B cell (primary cell): ENCODE measurements around the gene SLC38A10. TPM values are rescaled to one million over a fixed set of nuclear protein-coding genes. Genes with fewer than 3 reads are reported as not detected.

Experiments
- ATAC-seq: fragments of 200-7000 bp; cut with Tn5 transposase; one replicate; pipeline ENCODE4 v1.10.0; 2021; ENCODE audit warnings: low read depth, mild to moderate bottlenecking, moderate number of reproducible peaks, moderate library complexity
- CTCF ChIA-PET: fragments of 350-600 bp; sonication (Branson Sonifier 250); formaldehyde crosslinking; loops from one replicate; lab custom pipeline; 2021; ENCODE audit warnings: antibody characterized with exemption, inconsistent platforms; lab: Charles Lee
- POLR2A ChIA-PET: fragments of 350-600 bp; sonication (Branson Sonifier 250); formaldehyde crosslinking; loops from one replicate; lab custom pipeline; 2021; ENCODE audit warnings: antibody characterized with exemption; lab: Charles Lee
- DNase-seq: peaks from one replicate; pipeline ENCODE4 v3.0.0; 2013
- H2AFZ ChIP-seq: 2 replicates; pipeline ENCODE4 v1.6.1; 2012; ENCODE audit warnings: mild to moderate bottlenecking, low read depth, low read length; ENCODE audit not compliant: insufficient read depth, poor library complexity, severe bottlenecking
- H3K27ac ChIP-seq, 2 donors: 1 replicate in 1 of 2; 2 replicates in 1 of 2; pipeline ENCODE4 v1.5.1; 2012 to 2013; ENCODE audit warnings: low read length in 2 of 2, mild to moderate bottlenecking in 2 of 2, moderate library complexity in 1 of 2
- H3K27me3 ChIP-seq, 4 experiments: fragments of 200-600 bp in 1 of 4; sonication (generic) in 1 of 4; replicated peaks in 1 of 4; 1 replicate in 2 of 4; 2 replicates in 2 of 4; pipeline versions ENCODE4 v1.6.1 to v1.7.0; 2013 to 2016; ENCODE audit warnings: low read length in 3 of 4, mild to moderate bottlenecking in 2 of 4, mixed read lengths in 1 of 4, moderate library complexity in 1 of 4; ENCODE audit not compliant: insufficient read depth in 4 of 4, control insufficient read depth in 3 of 4; ENCODE audit errors: control extremely low read depth in 1 of 4
- H3K36me3 ChIP-seq, 2 experiments: replicated peaks in 1 of 2; 1 replicate in 1 of 2; 2 replicates in 1 of 2; pipeline versions ENCODE4 v1.6.1 to v1.7.1; 2013; ENCODE audit warnings: low read length in 1 of 2; ENCODE audit not compliant: insufficient read depth in 2 of 2, control insufficient read depth in 1 of 2; ENCODE audit errors: control extremely low read depth in 1 of 2, extremely low read depth in 1 of 2
- H3K4me1 ChIP-seq, 2 donors: fragments of 200-600 bp in 1 of 2; sonication (generic) in 1 of 2; 1 replicate in 1 of 2; 2 replicates in 1 of 2; pipeline versions ENCODE4 v1.5.1 to v1.6.1; 2013 to 2017; ENCODE audit warnings: low read length in 2 of 2; ENCODE audit not compliant: control insufficient read depth in 2 of 2, insufficient read depth in 2 of 2
- H3K4me2 ChIP-seq: replicated peaks from 2 replicates; pipeline ENCODE3; 2012; ENCODE audit warnings: mild to moderate bottlenecking, low read depth, low read length; ENCODE audit not compliant: poor library complexity, severe bottlenecking
- H3K4me3 ChIP-seq, 5 experiments: fragments of 200-600 bp in 1 of 5; sonication (generic) in 1 of 5; 1 replicate in 3 of 5; 2 replicates in 2 of 5; pipeline versions ENCODE4 v1.5.1 to v1.7.0; 2011 to 2016; ENCODE audit warnings: low read length in 4 of 5, mild to moderate bottlenecking in 4 of 5, low read depth in 2 of 5, control low read depth in 1 of 5, moderate library complexity in 1 of 5; ENCODE audit not compliant: insufficient read depth in 1 of 5; ENCODE audit errors: control extremely low read depth in 1 of 5, extremely low read depth in 1 of 5
- H3K79me2 ChIP-seq: fragments of 200-600 bp; sonication (generic); one replicate; pipeline ENCODE4 v1.6.0; 2016; ENCODE audit warnings: low read length; ENCODE audit not compliant: control insufficient read depth, insufficient read depth
- H3K9ac ChIP-seq: fragments of 200-600 bp; sonication (generic); 2 replicates; pipeline ENCODE4 v1.6.1; 2017; ENCODE audit warnings: mild to moderate bottlenecking, low read length, moderate library complexity
- H3K9me3 ChIP-seq, 3 donors: one replicate each; pipeline versions ENCODE4 v1.6.1 to v1.7.1; 2013; ENCODE audit warnings: low read length in 2 of 3; ENCODE audit not compliant: control insufficient read depth in 2 of 3, insufficient read depth in 1 of 3; ENCODE audit errors: control extremely low read depth in 1 of 3
- H4K20me1 ChIP-seq: 2 replicates; pipeline ENCODE4 v1.6.0; 2012; ENCODE audit warnings: mild to moderate bottlenecking, low read length; ENCODE audit not compliant: insufficient read depth, control insufficient read depth, poor library complexity, severe bottlenecking
- H3K27ac Mint-ChIP-seq: one replicate; pipeline ENCODE4 v1.8.0; 2021; ENCODE audit warnings: mixed read lengths
- H3K27me3 Mint-ChIP-seq: one replicate; pipeline ENCODE4 v1.8.0; 2021; ENCODE audit warnings: mixed read lengths
- H3K4me1 Mint-ChIP-seq: one replicate; pipeline ENCODE4 v1.8.0; 2021; ENCODE audit warnings: mixed read lengths
- H3K4me3 Mint-ChIP-seq: one replicate; pipeline ENCODE4 v1.8.0; 2021; ENCODE audit warnings: mixed read lengths
- H3K9me3 Mint-ChIP-seq: one replicate; pipeline ENCODE4 v1.8.0; 2022; ENCODE audit warnings: mixed read lengths; ENCODE audit not compliant: insufficient read depth
- CTCF ChIP-seq: fragments of 200-600 bp; IDR thresholded peaks from one replicate; pipeline ENCODE4 v1.8.0; 2022; ENCODE audit warnings: antibody characterized with exemption, mild to moderate bottlenecking
- EZH2 ChIP-seq: IDR thresholded peaks from 2 replicates; pipeline ENCODE4 v1.6.1; 2012; ENCODE audit warnings: borderline replicate concordance, low read depth, mild to moderate bottlenecking, moderate library complexity, low read length; ENCODE audit not compliant: insufficient read depth, poor library complexity, severe bottlenecking
- WGBS: methylation state at CpG from one replicate; pipeline ENCODE4 v1.1.5; 2013; ENCODE audit warnings: missing lambda C conversion rate; ENCODE audit not compliant: insufficient coverage; 5-methylcytosine and 5-hydroxymethylcytosine counted together
- intact Hi-C: fragments of 100-400 bp; cut with micrococcal nuclease; formaldehyde crosslinking; loops from one replicate; pipeline ENCODE4 v1.10.0; 2022
- polyA plus RNA-seq: library from polyadenylated mRNA; depleted of rRNA; stranded (reverse); fragments of >200 nt; gene quantifications from 2 replicates; pipeline ENCODE4 v1.2.3, GENCODE V29; 2012
- total RNA-seq, 2 donors: library from RNA; stranded (reverse); fragments of 120-200 nt in 1 of 2; gene quantifications; 1 replicate in 1 of 2; 2 replicates in 1 of 2; pipeline versions ENCODE4 v1.2.3 to v1.2.4, GENCODE V29; 2013 to 2022

The SLC38A10 gene
- total and polyA plus RNA-seq, 2 donors (not counting 1 experiment from before 2014, with no cell fraction given): 76.1 to 104 TPM

- H3K4me3 ChIP-seq: no peak overlapping the region
- H3K4me1 ChIP-seq: peaks cover 0 to 10% of the 10 kb centered on the region in 2 donors
- H3K4me1 Mint-ChIP-seq: peaks cover 11% of the 10 kb centered on the region
- ChIA-PET CTCF (no interaction called here), POLR2A (interaction anchor here (1.2 kb wide), 1 partner anchor 24 kb away, joined by 6 read pairs; the partner anchor contains the start of gene CEP131)
- peaks cover 5% of the 10 kb centered on the region for H3K79me2 ChIP-seq
- ATAC-seq (no peak), DNase-seq (no peak)
- H3K27me3 Mint-ChIP-seq: no peaks in the 10 kb centered on the region
- H3K27me3 ChIP-seq: no peaks in the 10 kb centered on the region
- no peaks in the 10 kb centered on the region for H3K9me3 Mint-ChIP-seq
- intact Hi-C loops: no loop called here
- peaks cover 55% of the 10 kb centered on the region for H4K20me1 ChIP-seq
- H3K4me3 Mint-ChIP-seq: no peak overlapping the region
- peaks cover 0 to 23% of the 10 kb centered on the region in 2 experiments for H3K36me3 ChIP-seq
- no peak for TF ChIP-seq CTCF
- TF ChIP-seq EZH2: no peak
- H3K27ac Mint-ChIP-seq: no peak overlapping the region
- H3K4me2 ChIP-seq: no peak overlapping the region
- H3K9ac ChIP-seq: no peak overlapping the region
- 96% methylated on average over 28 of the region's 28 CpGs for WGBS
- no peak overlapping the region for H3K27ac ChIP-seq
- no peaks in the 10 kb centered on the region for H3K9me3 ChIP-seq
- no peak overlapping the region for H2AFZ ChIP-seq
These were observed 48.3 kb downstream of the SLC38A10 start for GRCh38 chr17:81246679-81247338.

- TF ChIP-seq CTCF (no peak), EZH2 (no peak)
- Histone ChIP-seq H3K4me2 (no peak overlapping the region), H3K36me3 (peaks cover 0 to 22% of the 10 kb centered on the region in 2 experiments), H2AFZ (no peak overlapping the region), H4K20me1 (peaks cover 54% of the 10 kb centered on the region), H3K27ac (no peak overlapping the region), H3K27me3 (no peaks in the 10 kb centered on the region), H3K4me1 (peaks cover 0 to 7% of the 10 kb centered on the region in 2 donors), H3K9ac (no peak overlapping the region), H3K9me3 (no peaks in the 10 kb centered on the region), H3K79me2 (peaks cover 6% of the 10 kb centered on the region), H3K4me3 (no peak overlapping the region)
- no peak for ATAC-seq
- Mint-ChIP-seq H3K4me3 (no peak overlapping the region), H3K27me3 (no peaks in the 10 kb centered on the region), H3K27ac (no peak overlapping the region), H3K9me3 (no peaks in the 10 kb centered on the region), H3K4me1 (peaks cover 14% of the 10 kb centered on the region)
- WGBS: 97% methylated on average over 10 of the region's 10 CpGs
- intact Hi-C loops: no loop called here
- ChIA-PET POLR2A (no interaction called here), CTCF (no interaction called here)
- DNase-seq: no peak
These were observed 48.8 kb downstream of the SLC38A10 start for GRCh38 chr17:81246343-81246670.
